Measurements from ENCODE around the gene SLC9A9.

The SLC9A9 gene

DNA sequence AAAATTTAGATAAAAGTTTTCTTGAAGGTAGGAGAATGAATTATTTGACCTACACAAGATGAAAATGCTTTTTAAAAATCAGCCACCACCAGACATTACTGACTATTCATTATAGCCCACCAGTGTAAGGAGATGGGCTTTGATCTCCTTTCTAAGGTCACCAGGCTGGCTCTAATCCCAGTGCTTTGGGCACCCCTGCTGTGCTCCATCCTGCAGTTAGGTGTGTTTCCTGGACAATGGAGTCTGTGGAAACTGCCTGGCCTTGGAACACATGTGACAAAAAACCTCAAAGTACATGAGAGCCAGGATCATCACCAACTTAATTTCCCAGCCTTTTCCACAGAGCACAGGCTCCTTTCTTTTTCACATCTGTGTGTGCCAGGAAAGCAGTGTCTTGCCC, 467.8 kb downstream of the SLC9A9 start:
- H4K91ac ChIP-seq (ENCODE audit: low read depth, low read length), result no peak overlapping the region
- H2AK5ac ChIP-seq (ENCODE audit: low read length), result no peak overlapping the region
- H3K27me3 ChIP-seq (ENCODE audit: insufficient read depth, low read length), result no peaks in the 10 kb centered on the region
- H2BK12ac ChIP-seq (ENCODE audit: low read length), result no peak overlapping the region
- no peak overlapping the region for H2BK120ac ChIP-seq (ENCODE audit: insufficient read depth, low read length, poor library complexity)
- H3K4me1 ChIP-seq (ENCODE audit: control insufficient read depth in 1 of 2, insufficient read depth in 2 of 2, low read length in 2 of 2), result no peaks in the 10 kb centered on the region
- H3K36me3 ChIP-seq (ENCODE audit: control insufficient read depth in 1 of 2, insufficient read depth in 2 of 2, low read length in 2 of 2), result no peaks in the 10 kb centered on the region
- no peak overlapping the region for H3K18ac ChIP-seq (ENCODE audit: low read length)
- H3K4me3 ChIP-seq (ENCODE audit: low read depth, low read length), result no peak overlapping the region
- H4K8ac ChIP-seq (ENCODE audit: low read depth, low read length), result no peak overlapping the region
- H3K23ac ChIP-seq (ENCODE audit: low read length), result no peak overlapping the region
- no peak overlapping the region for H3K4ac ChIP-seq (ENCODE audit: low read depth, low read length)
- DNase-seq, result no peak
- H3K4me2 ChIP-seq (ENCODE audit: low read length), result no peak overlapping the region
- H3K9ac ChIP-seq (ENCODE audit: low read length), result no peak overlapping the region
- no peaks in the 10 kb centered on the region for H3K9me3 ChIP-seq (ENCODE audit: insufficient read depth, low read depth, low read length)
- no peaks in the 10 kb centered on the region for H3K79me1 ChIP-seq (ENCODE audit: low read length)
- no peak overlapping the region for H4K12ac ChIP-seq (ENCODE audit: low read depth, low read length)
- no peak overlapping the region for H3K14ac ChIP-seq (ENCODE audit: low read length)
- no peak overlapping the region for H3K27ac ChIP-seq (ENCODE audit: low read depth, low read length)
- H2AFZ ChIP-seq (ENCODE audit: insufficient read depth, low read length, poor library complexity), result no peak overlapping the region
- H3K79me2 ChIP-seq (ENCODE audit: control insufficient read depth, insufficient read depth, low read length, poor library complexity), result no peaks in the 10 kb centered on the region
- H2BK5ac ChIP-seq (ENCODE audit: low read depth, low read length, poor library complexity), result no peak overlapping the region

DNA sequence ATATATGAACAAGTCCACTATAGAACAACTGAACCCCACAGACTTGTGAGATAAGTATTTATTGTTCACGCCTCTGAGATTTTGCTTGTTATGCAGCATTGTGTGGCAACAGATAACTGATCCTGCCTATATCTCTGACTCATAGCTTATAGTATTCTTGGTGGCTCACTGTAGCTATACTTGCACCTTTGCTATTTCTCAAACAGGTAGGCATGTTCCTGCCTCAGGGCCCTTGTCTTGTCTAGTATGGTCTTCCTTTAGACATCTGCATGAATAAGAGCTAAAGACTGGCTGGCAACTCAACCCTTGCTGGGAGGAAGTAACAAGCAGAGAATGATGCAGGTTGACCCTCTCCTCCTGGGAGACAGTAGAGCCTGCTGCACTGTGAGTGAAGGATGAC, 472.6 kb downstream of the SLC9A9 start:
- H4K12ac ChIP-seq (ENCODE audit: low read depth, low read length), result no peak overlapping the region
- H3K4me1 ChIP-seq (ENCODE audit: control insufficient read depth in 1 of 2, insufficient read depth in 2 of 2, low read length in 2 of 2), result no peaks in the 10 kb centered on the region
- peak; percentile 70 to 73 for DNase-seq
- H3K27ac ChIP-seq (ENCODE audit: low read depth, low read length), result no peak overlapping the region
- no peaks in the 10 kb centered on the region for H3K27me3 ChIP-seq (ENCODE audit: insufficient read depth, low read length)
- H2BK120ac ChIP-seq (ENCODE audit: insufficient read depth, low read length, poor library complexity), result no peak overlapping the region
- H2AK5ac ChIP-seq (ENCODE audit: low read length), result no peak overlapping the region
- no peak overlapping the region for H3K4ac ChIP-seq (ENCODE audit: low read depth, low read length)
- H2BK12ac ChIP-seq (ENCODE audit: low read length), result no peak overlapping the region
- no peak overlapping the region for H4K8ac ChIP-seq (ENCODE audit: low read depth, low read length)
- WGBS (ENCODE audit: extremely low coverage, insufficient coverage, insufficient read length), result no CpG with 5 or more reads among the region's 1 CpG
- no peak overlapping the region for H3K23ac ChIP-seq (ENCODE audit: low read length)
- H4K91ac ChIP-seq (ENCODE audit: low read depth, low read length), result no peak overlapping the region
- H2BK5ac ChIP-seq (ENCODE audit: low read depth, low read length, poor library complexity), result no peak overlapping the region
- no peaks in the 10 kb centered on the region for H3K79me2 ChIP-seq (ENCODE audit: control insufficient read depth, insufficient read depth, low read length, poor library complexity)
- no peaks in the 10 kb centered on the region for H3K79me1 ChIP-seq (ENCODE audit: low read length)
- H3K36me3 ChIP-seq (ENCODE audit: control insufficient read depth in 1 of 2, insufficient read depth in 2 of 2, low read length in 2 of 2), result no peaks in the 10 kb centered on the region
- H3K9me3 ChIP-seq (ENCODE audit: insufficient read depth, low read depth, low read length), result no peaks in the 10 kb centered on the region
- no peak overlapping the region for H2AFZ ChIP-seq (ENCODE audit: insufficient read depth, low read length, poor library complexity)
- no peak overlapping the region for H3K4me2 ChIP-seq (ENCODE audit: low read length)
- no peak overlapping the region for H3K9ac ChIP-seq (ENCODE audit: low read length)
- H3K4me3 ChIP-seq (ENCODE audit: low read depth, low read length), result no peak overlapping the region
- H3K18ac ChIP-seq (ENCODE audit: low read length), result no peak overlapping the region
- no peak overlapping the region for H3K14ac ChIP-seq (ENCODE audit: low read length)

DNA sequence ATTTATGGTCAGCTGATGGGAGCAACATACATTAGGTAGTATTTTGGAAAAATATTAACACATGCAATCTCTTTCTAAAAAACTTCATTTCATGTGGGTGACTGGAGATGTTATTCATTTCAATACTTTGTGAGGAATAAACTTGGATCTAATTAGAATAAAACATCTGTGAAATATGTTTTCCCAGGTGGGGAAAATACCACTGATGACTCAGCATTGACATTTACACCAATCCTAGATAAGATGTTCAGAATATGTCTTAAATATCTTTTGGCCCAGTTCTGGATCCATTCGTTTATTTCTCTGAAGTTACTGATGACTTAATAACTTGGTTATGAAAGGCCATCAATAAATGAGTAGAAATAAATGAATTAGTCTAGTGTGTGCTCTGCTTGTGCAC, 481.1 kb downstream of the SLC9A9 start:
- WGBS (ENCODE audit: extremely low coverage, insufficient coverage, insufficient read length), result no CpG with 5 or more reads among the region's 1 CpG
- no peaks in the 10 kb centered on the region for H3K9me3 ChIP-seq (ENCODE audit: insufficient read depth, low read depth, low read length)

DNA sequence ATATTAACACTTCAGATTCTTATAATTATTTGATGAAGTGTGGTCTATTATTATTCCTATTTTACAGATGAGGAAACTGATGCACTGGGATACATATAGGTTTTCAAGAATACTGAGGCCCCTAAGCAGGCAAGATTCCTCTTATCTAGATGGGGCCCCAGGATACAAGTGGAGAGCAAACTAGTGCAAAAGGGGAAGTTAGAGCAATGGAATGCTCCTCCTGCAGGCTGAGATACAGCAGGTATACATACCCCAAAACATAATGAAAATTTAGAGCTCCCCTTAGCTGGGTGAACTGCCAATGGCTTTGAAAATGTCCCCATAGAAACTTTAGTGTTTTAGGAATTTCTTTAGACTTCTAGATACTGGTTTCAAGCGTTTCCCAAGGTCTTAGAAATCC, 481.6 kb downstream of the SLC9A9 start:
- Histone ChIP-seq H4K12ac (ENCODE audit: low read depth, low read length) (no peak overlapping the region), H2AFZ (ENCODE audit: insufficient read depth, low read length, poor library complexity) (no peak overlapping the region), H4K8ac (ENCODE audit: low read depth, low read length) (no peak overlapping the region), H2BK12ac (ENCODE audit: low read length) (no peak overlapping the region), H3K27ac (ENCODE audit: low read depth, low read length) (no peak overlapping the region), H3K27me3 (ENCODE audit: insufficient read depth, low read length) (no peaks in the 10 kb centered on the region), H2AK5ac (ENCODE audit: low read length) (no peak overlapping the region), H3K18ac (ENCODE audit: low read length) (no peak overlapping the region), H3K4me3 (ENCODE audit: low read depth, low read length) (no peak overlapping the region), H3K9ac (ENCODE audit: low read length) (no peak overlapping the region), H3K79me1 (ENCODE audit: low read length) (no peaks in the 10 kb centered on the region), H3K23ac (ENCODE audit: low read length) (no peak overlapping the region), H2BK120ac (ENCODE audit: insufficient read depth, low read length, poor library complexity) (no peak overlapping the region), H4K91ac (ENCODE audit: low read depth, low read length) (no peak overlapping the region), H3K9me3 (ENCODE audit: insufficient read depth, low read depth, low read length) (no peaks in the 10 kb centered on the region), H3K36me3 (ENCODE audit: control insufficient read depth in 1 of 2, insufficient read depth in 2 of 2, low read length in 2 of 2) (no peaks in the 10 kb centered on the region), H2BK5ac (ENCODE audit: low read depth, low read length, poor library complexity) (no peak overlapping the region), H3K4ac (ENCODE audit: low read depth, low read length) (no peak overlapping the region), H3K14ac (ENCODE audit: low read length) (no peak overlapping the region), H3K4me2 (ENCODE audit: low read length) (no peak overlapping the region), H3K79me2 (ENCODE audit: control insufficient read depth, insufficient read depth, low read length, poor library complexity) (no peaks in the 10 kb centered on the region), H3K4me1 (ENCODE audit: control insufficient read depth in 1 of 2, insufficient read depth in 2 of 2, low read length in 2 of 2) (no peaks in the 10 kb centered on the region)
- no CpG with 5 or more reads among the region's 1 CpG for WGBS (ENCODE audit: extremely low coverage, insufficient coverage, insufficient read length)
- no peak for DNase-seq

More for the DNA sequence above, 481.1 kb downstream of the SLC9A9 start:
- Histone ChIP-seq H3K23ac (ENCODE audit: low read length) (no peak overlapping the region), H2BK120ac (ENCODE audit: insufficient read depth, low read length, poor library complexity) (no peak overlapping the region), H2BK12ac (ENCODE audit: low read length) (no peak overlapping the region), H2AK5ac (ENCODE audit: low read length) (no peak overlapping the region), H3K4ac (ENCODE audit: low read depth, low read length) (no peak overlapping the region), H3K79me1 (ENCODE audit: low read length) (no peaks in the 10 kb centered on the region), H4K91ac (ENCODE audit: low read depth, low read length) (no peak overlapping the region), H3K4me2 (ENCODE audit: low read length) (no peak overlapping the region), H2BK5ac (ENCODE audit: low read depth, low read length, poor library complexity) (no peak overlapping the region), H4K8ac (ENCODE audit: low read depth, low read length) (no peak overlapping the region), H3K14ac (ENCODE audit: low read length) (no peak overlapping the region), H3K79me2 (ENCODE audit: control insufficient read depth, insufficient read depth, low read length, poor library complexity) (no peaks in the 10 kb centered on the region), H3K4me1 (ENCODE audit: control insufficient read depth in 1 of 2, insufficient read depth in 2 of 2, low read length in 2 of 2) (no peaks in the 10 kb centered on the region), H3K18ac (ENCODE audit: low read length) (no peak overlapping the region), H3K36me3 (ENCODE audit: control insufficient read depth in 1 of 2, insufficient read depth in 2 of 2, low read length in 2 of 2) (no peaks in the 10 kb centered on the region), H3K4me3 (ENCODE audit: low read depth, low read length) (no peak overlapping the region), H3K27me3 (ENCODE audit: insufficient read depth, low read length) (no peaks in the 10 kb centered on the region), H3K27ac (ENCODE audit: low read depth, low read length) (no peak overlapping the region), H4K12ac (ENCODE audit: low read depth, low read length) (no peak overlapping the region), H2AFZ (ENCODE audit: insufficient read depth, low read length, poor library complexity) (no peak overlapping the region), H3K9ac (ENCODE audit: low read length) (no peak overlapping the region)
- no peak for DNase-seq
